GM18951 (cell line): ENCODE measurements around the gene ADAMTS12.

Experiments used
- POLR2A ChIP-seq: IDR thresholded peaks from 4 replicates; pipeline ENCODE4 v1.6.1; 2011; ENCODE audit warnings: mild to moderate bottlenecking; ENCODE audit not compliant: insufficient read length, insufficient read depth; ENCODE audit errors: extremely low read depth
- in situ Hi-C: fragments of 300-500 bp; cut with MboI; formaldehyde crosslinking; loops from one replicate; pipeline ENCODE4 v1.12.0; 2022; ENCODE audit warnings: low sequenced_read_pairs, mixed read lengths, inconsistent platforms; ENCODE audit not compliant: unreplicated experiment

Gene ADAMTS12

GRCh38 chr5:33816791-33817190 is 75.0 kb downstream of the ADAMTS12 start:
- in situ Hi-C loops, result no loop called here

GRCh38 chr5:33812746-33813145 is 79.0 kb downstream of the ADAMTS12 start:
- no peak for TF ChIP-seq POLR2A

More at GRCh38 chr5:33816791-33817190, 75.0 kb downstream of the ADAMTS12 start:
- TF ChIP-seq POLR2A, result no peak

DNA sequence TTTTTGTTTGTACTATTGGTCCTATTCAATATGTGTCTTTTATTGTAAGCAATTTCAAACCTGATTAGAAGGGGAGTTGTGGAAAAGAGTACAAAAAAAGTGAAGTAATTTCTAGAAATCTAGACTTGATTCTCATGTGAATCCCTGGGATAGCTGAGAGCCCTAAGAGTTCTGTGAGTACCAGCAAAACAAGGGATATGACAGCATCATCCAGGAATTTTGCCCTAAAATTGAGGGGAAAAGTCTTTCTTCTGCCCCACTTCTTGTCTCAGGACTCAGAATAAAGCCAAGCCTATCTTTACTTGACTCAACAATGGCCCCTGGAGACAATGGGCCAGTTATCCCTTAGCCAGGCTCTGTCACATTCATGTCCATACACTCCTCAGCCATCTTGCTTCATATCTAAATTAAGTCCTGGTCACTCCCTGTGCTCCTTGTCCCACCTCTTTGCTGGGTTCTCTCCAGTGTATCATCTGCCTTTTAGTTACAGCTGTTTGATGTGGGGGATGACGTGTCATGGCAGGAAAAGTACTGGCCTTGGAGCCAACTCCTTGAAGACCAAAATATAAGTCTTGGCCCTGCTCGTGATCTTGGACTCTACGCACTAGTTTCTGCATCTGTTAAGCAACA is 81.2 kb downstream of the ADAMTS12 start:
- in situ Hi-C loops, result no loop called here
- no peak for TF ChIP-seq POLR2A

More at GRCh38 chr5:33812746-33813145, 79.0 kb downstream of the ADAMTS12 start:
- in situ Hi-C loops, result no loop called here

DNA sequence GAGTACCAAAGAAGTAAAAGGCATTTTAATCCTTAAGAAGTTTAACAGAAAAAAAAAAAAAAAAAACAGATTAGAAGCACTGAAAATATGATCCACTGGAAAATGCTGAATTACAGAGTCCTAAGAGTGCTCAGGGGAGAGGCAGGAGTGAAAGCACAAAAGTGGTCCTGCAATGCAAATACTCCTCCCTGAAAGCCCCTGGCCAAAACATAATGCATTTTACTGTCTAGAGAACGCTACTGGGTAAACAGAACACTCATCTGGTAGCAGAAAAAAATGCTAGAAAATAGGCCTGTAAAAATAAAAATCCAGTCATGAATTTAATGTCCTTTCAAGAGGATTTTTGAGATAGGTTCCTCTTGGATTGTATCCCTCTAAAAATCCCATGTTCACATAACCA is 81.9 kb downstream of the ADAMTS12 start:
- in situ Hi-C loops, result no loop called here

DNA sequence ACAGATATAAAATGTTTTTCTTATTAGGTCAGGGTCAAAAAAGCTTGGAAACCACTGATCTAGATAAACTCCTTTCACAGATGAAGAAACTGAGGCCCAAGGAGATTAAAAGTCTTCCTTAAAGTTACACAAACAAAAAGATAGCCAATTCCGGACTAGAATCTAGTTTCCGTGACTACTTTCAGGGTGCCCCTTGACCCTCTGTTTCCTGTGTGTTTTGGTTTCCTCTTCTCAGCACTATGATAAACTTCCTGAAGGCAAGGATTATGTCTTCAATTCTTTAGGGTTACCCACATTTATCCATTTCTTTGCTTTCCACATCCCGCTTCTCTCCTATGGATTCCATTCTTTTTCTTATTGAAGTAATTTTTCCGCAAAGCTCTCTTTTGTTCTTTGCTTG is 83.1 kb downstream of the ADAMTS12 start:
- TF ChIP-seq POLR2A, result no peak

More for the DNA sequence above, 81.9 kb downstream of the ADAMTS12 start:
- TF ChIP-seq POLR2A, result no peak

GRCh38 chr5:33807771-33808170 is 84.0 kb downstream of the ADAMTS12 start:
- in situ Hi-C loops, result no loop called here
- no peak for TF ChIP-seq POLR2A

More for the DNA sequence above, 83.1 kb downstream of the ADAMTS12 start:
- in situ Hi-C loops, result no loop called here

- TF ChIP-seq POLR2A, result no peak
- in situ Hi-C loops, result no loop called here
Observed at GRCh38 chr5:33806738-33807442, 84.9 kb downstream of the ADAMTS12 start.

DNA sequence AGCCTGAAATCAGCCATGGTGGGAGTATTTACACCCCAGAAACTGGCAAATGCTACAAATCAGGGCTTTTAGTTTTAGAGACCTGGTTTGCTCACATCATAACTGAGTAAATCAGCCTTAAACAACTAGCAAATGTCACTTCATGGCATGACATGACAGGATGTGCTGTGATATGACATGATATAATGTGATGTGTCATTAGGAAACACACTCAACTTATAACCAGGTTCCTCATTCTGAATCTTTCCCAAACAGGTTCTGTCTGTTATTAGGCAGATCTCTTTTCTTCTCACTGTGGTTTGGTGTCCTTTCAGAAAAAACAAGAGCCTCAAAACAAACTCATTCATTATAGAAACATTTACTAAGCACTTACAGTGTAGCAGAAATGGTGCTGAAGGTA is 90.5 kb downstream of the ADAMTS12 start:
- no peak for TF ChIP-seq POLR2A

DNA sequence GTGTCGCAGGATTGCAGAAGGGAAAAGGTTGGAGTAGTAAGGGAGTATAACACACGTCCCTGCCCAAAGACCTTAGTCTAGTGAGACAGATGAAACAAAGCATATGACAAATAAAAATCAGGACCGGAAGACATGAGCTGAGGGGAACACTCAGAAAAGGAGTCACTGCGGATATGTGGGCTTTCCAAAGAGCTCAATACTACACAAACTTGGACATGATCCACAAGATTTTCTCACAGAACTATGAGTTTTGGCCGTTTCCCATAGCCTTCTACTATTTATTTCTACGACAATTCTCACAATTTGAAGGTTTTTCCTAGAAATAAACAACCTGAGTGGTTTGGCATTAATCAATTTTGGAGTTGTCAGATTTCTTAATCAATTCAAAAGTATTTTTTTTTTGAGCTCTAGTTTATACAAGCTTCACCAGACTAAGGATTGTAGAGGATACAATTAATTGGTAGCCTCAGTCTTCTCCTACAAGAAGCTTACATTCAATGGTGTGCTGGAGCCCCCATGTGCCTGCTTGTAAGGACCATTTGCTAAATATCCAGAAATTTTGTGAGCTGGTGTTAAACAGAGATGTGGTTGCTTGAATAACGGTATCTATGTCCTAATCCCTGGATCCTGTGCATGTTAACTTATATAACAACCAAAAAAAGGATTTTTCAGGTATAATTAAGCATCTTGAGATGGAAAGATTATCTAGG is 91.4 kb downstream of the ADAMTS12 start:
- no peak for TF ChIP-seq POLR2A
- in situ Hi-C loops, result no loop called here

More for the DNA sequence above, 90.5 kb downstream of the ADAMTS12 start:
- in situ Hi-C loops, result no loop called here

GRCh38 chr5:33795496-33795895 is 96.3 kb downstream of the ADAMTS12 start:
- TF ChIP-seq POLR2A, result no peak
- in situ Hi-C loops, result no loop called here

GRCh38 chr5:33794550-33795181 is 97.1 kb downstream of the ADAMTS12 start:
- TF ChIP-seq POLR2A, result no peak
- in situ Hi-C loops, result no loop called here

DNA sequence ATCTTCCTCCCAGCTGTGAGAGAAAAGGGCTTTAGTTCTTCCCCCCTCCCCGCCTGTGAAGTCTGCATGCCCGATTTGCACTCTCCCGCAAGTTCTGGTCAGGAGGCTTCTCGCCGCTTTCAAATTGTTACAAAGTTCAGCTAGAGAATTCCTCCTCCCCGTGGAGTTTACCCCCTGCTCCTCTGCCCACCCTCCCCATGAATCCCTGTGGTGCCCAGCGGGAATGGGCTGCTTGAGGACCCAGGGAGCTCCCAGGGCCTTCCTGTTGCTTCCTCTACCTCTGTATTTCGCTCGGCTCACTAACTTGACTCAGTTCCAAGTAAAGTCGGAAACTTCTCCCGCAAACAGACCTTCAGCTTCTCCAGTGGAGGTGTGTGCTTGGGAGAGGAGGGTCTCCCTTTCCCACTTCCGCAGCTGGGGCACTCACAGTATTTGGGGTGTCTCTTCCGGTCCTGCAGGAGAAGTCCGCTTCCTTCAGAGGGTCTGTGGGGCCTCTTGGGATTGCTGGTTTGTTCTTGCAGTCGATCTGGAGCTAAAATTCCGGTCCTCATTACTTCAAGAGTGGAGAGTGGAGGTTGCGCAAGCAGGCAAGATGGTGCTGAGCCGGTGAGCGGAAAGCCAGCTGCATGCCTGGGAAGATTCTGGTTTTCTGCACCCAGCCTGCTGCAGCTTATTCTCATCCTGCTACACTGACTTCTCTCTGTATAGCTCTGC is 97.8 kb downstream of the ADAMTS12 start:
- in situ Hi-C loops, result no loop called here
- TF ChIP-seq POLR2A, result no peak
